Karpas-422 (cell line): ENCODE results near the gene SPATA31E1. TPM values are rescaled to one million over a fixed set of nuclear protein-coding genes. Genes with fewer than 3 reads are reported as not detected.
"Not testable (repeated sequence)": the region's sequence is repeated elsewhere in the genome, so short reads cannot be mapped to it uniquely, and the experiment has no call there.

ENCODE experiments used
- DNase-seq: peaks from one replicate; pipeline ENCODE4 v3.0.0-alpha.2; 2015
- H2AFZ ChIP-seq: fragments of 200-600 bp; sonication (generic); 2 replicates; pipeline ENCODE4 v1.6.1; 2014; ENCODE audit warnings: antibody characterized with exemption, low read length, mixed read lengths
- H3K27ac ChIP-seq: fragments of 200-600 bp; sonication (generic); 2 replicates; pipeline ENCODE4 v1.5.1; 2014; ENCODE audit warnings: mild to moderate bottlenecking, low read length, moderate library complexity
- H3K27me3 ChIP-seq: fragments of 200-600 bp; sonication (generic); 2 replicates; pipeline ENCODE4 v1.6.1; 2014; ENCODE audit warnings: low read length, mixed read lengths
- H3K36me3 ChIP-seq: fragments of 200-600 bp; sonication (generic); 2 replicates; pipeline ENCODE4 v1.6.1; 2014; ENCODE audit warnings: low read length, mixed read lengths; ENCODE audit not compliant: insufficient read depth
- H3K4me1 ChIP-seq: fragments of 200-600 bp; sonication (generic); 2 replicates; pipeline ENCODE4 v1.6.1; 2014; ENCODE audit warnings: mild to moderate bottlenecking, low read length, mixed read lengths
- H3K4me2 ChIP-seq: fragments of 200-600 bp; sonication (generic); 2 replicates; pipeline ENCODE4 v1.6.1; 2014; ENCODE audit warnings: low read length, low read depth, mild to moderate bottlenecking; ENCODE audit not compliant: poor library complexity, severe bottlenecking
- H3K4me3 ChIP-seq: fragments of 200-600 bp; sonication (generic); 2 replicates; pipeline ENCODE4 v1.5.1; 2014; ENCODE audit warnings: mild to moderate bottlenecking, antibody characterized with exemption, low read length, mixed read lengths
- H3K79me2 ChIP-seq: fragments of 200-600 bp; sonication (generic); 2 replicates; pipeline ENCODE4 v1.6.1; 2014; ENCODE audit warnings: mild to moderate bottlenecking, low read length, mixed read lengths
- H3K9ac ChIP-seq: fragments of 200-600 bp; sonication (generic); 2 replicates; pipeline ENCODE4 v1.6.0; 2014; ENCODE audit warnings: low read length
- H3K9me2 ChIP-seq: fragments of 200-600 bp; sonication (generic), shearing (Covaris generic); replicated peaks from 2 replicates; pipeline ENCODE4 v1.6.0; 2014; ENCODE audit warnings: mild to moderate bottlenecking, low read length, moderate library complexity; ENCODE audit not compliant: insufficient read depth
- H3K9me3 ChIP-seq: fragments of 300-700, 200-600 bp; sonication (generic); 2 replicates; pipeline ENCODE4 v1.6.1; 2014; ENCODE audit warnings: low read length, mixed read lengths
- H4K20me1 ChIP-seq: fragments of 200-600 bp; sonication (generic); 2 replicates; pipeline ENCODE4 v1.6.1; 2014; ENCODE audit warnings: mild to moderate bottlenecking, antibody characterized with exemption, low read length, low read depth; ENCODE audit not compliant: insufficient read depth
- total RNA-seq: library from RNA; depleted of rRNA; stranded (reverse); fragments of >200 nt; shearing (Covaris generic); gene quantifications from 2 replicates; pipeline ENCODE4 v1.2.3, GENCODE V29; 2014; ENCODE audit warnings: low replicate concordance

The SPATA31E1 gene
- total RNA-seq, 1 experiment from 2014 or later: not detected

DNA sequence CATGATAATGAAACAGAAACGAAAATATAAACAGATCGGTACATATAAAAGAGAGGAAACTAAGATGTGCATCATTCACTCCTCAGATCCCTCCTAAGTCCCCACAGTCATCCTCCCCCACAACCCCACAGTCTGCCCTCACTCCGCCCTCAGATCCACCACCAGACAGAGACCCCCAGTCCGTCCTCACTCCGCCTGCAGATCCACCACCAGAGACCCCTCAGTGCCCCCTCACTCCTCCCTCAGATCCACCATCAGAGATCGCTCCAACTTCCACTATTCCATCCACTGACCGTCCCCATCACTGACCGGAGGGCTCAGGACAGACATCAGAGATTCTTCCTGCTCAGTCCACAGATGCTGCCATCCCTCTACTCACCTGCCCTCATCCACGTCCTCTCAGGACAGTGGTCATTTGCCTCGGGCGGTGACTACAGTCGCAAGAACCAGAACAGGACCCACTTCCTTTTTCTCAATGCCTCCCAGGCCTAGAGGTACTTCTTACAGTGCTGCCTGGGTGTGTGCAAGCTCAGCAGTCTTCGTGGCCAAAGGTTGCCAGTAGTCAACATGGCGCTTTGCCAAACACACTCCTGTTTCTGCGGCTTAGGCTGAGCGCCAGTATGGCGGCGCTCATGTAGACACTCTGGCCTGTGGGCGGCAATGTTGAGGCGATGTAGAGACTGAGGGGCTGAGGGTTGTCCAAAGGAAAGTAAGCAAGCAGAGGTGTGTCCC lies 26.8 kb downstream of the SPATA31E1 start:
- Histone ChIP-seq H3K9me2 (no peaks in the 10 kb centered on the region), H3K9me3 (no peaks in the 10 kb centered on the region), H3K27ac (no peak overlapping the region), H3K79me2 (no peaks in the 10 kb centered on the region), H3K4me2 (no peak overlapping the region), H3K36me3 (no peaks in the 10 kb centered on the region), H4K20me1 (no peaks in the 10 kb centered on the region), H3K27me3 (no peaks in the 10 kb centered on the region), H3K4me3 (no peak overlapping the region), H2AFZ (no peak overlapping the region), H3K4me1 (no peaks in the 10 kb centered on the region), H3K9ac (no peak overlapping the region)
- DNase-seq: no peak

DNA sequence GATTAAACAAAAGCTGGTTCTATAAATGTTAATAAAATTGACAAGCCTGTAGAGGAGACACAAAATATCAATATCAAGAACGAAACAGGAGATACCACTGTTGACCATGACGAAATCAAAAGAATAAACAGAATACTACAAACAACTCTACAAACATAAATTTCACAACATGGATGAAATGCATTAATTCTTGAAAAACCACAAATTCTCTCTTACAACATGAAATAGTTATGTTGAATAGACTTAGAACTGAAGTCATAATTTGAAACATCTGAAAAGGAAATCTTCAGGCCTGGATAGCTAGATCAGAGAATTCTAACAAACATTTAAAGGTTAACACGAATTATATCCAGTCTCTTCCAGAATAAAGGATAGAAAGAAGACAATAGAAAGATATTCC lies 28.1 kb downstream of the SPATA31E1 start:
- no peaks in the 10 kb centered on the region for H3K36me3 ChIP-seq
- H3K4me2 ChIP-seq: no peak overlapping the region
- no peak overlapping the region for H2AFZ ChIP-seq
- H3K9me2 ChIP-seq: no peaks in the 10 kb centered on the region
- H3K27me3 ChIP-seq: no peaks in the 10 kb centered on the region
- no peak overlapping the region for H3K9ac ChIP-seq
- H3K4me1 ChIP-seq: no peaks in the 10 kb centered on the region
- no peak overlapping the region for H3K27ac ChIP-seq
- no peaks in the 10 kb centered on the region for H4K20me1 ChIP-seq
- H3K4me3 ChIP-seq: no peak overlapping the region
- no peaks in the 10 kb centered on the region for H3K79me2 ChIP-seq
- no peak for DNase-seq
- H3K9me3 ChIP-seq: no peaks in the 10 kb centered on the region

DNA sequence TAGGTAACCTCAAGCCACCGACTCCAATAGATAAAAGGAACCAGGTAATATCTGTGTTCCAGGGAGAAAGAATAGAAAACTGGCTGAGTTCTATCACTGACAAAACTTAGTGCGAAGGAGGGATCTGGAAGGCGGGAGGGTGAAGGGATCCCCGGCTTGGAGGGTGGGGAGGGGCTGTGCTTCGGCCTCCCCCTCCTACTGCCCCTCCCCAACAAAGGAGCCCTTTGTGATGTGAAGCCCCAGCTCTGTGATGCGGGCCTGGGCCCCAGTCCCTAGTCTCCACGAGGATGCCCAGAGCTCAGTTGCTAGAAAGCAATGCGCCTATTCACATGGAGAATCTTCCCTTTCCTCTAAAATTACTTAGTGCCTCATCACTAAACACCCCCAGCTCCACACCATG lies 35.0 kb downstream of the SPATA31E1 start, which contains the start of gene SPATA31C1:
Gene SPATA31C1 (plus strand): TSS at position 301 of the 400 bp plus-strand sequence.
- H3K36me3 ChIP-seq, H3K4me1 ChIP-seq, H4K20me1 ChIP-seq, H3K27ac ChIP-seq, H2AFZ ChIP-seq, H3K9ac ChIP-seq, H3K9me2 ChIP-seq, H3K9me3 ChIP-seq, H3K4me3 ChIP-seq, H3K79me2 ChIP-seq, H3K27me3 ChIP-seq, DNase-seq, H3K4me2 ChIP-seq: not testable (repeated sequence)

DNA sequence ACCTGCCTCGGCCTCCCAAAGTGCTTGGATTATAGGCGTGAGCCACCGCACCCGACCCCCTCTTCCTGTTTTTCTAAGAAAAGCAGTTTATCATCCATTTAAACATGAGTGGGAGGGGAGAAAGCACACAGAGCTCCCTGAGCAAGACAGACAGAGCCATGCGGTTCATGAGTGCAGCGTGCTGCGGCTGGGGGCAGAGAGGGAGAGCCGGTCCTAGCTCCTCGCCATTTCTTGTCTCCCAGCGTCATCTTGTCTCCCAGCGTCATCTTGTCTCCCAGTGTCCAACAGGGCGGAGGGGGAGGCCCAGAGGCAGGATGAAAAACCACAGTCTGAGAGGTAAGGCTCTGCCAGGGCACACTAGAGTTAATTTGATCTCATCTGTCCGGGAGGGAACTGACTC lies 36.3 kb downstream of the SPATA31E1 start:
- H3K9ac ChIP-seq, H3K4me2 ChIP-seq, H3K27me3 ChIP-seq, H3K79me2 ChIP-seq, H4K20me1 ChIP-seq, H3K9me3 ChIP-seq, H3K9me2 ChIP-seq, H3K4me3 ChIP-seq, H3K27ac ChIP-seq, H3K4me1 ChIP-seq, H3K36me3 ChIP-seq, DNase-seq, H2AFZ ChIP-seq: not testable (repeated sequence)

DNA sequence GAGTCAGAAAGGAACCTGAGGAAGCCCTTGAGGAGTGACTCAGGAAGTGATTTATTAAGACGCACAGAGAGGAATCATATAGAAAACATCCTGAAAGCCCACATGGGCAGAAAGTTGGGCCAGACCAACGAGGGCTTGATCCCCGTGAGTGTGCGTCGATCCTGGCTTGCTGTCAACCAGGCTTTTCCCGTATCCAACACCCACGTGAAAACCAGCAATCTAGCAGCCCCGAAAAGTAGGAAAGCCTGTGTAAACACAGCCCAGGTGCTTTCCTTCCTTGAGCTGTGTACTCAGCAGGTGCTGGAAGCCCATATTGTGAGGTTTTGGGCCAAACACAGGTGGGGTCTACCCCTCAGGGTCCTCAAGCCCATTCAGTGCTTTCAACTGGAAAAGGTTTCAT lies 38.9 kb downstream of the SPATA31E1 start:
- not testable (repeated sequence) for H3K27me3 ChIP-seq, H3K4me3 ChIP-seq, H3K9ac ChIP-seq, H3K79me2 ChIP-seq, DNase-seq, H3K9me3 ChIP-seq, H3K4me1 ChIP-seq, H3K9me2 ChIP-seq, H3K27ac ChIP-seq, H3K4me2 ChIP-seq, H2AFZ ChIP-seq, H3K36me3 ChIP-seq, H4K20me1 ChIP-seq

DNA sequence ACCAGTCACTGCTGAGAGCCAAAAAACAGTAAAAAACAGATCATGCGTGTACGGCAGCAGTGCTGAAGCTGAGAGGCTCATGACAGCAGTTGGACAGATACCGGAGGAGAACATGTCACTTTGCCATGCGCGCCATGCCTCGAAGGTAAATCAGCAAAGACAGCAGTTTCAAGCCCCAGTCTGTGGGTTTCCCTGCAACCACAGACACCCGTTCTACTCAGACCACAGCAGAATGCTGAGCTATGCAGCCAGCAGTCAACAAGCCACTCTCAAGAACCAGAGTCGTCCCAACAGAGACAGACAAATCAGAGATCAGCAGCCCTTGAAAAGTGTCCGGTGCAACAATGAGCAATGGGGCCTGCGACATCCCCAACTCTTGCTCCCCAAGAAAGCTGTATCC lies 40.3 kb downstream of the SPATA31E1 start:
- H3K4me1 ChIP-seq, H3K9me2 ChIP-seq, H3K4me3 ChIP-seq, H3K27me3 ChIP-seq, H3K9ac ChIP-seq, H3K36me3 ChIP-seq, H3K4me2 ChIP-seq, H3K79me2 ChIP-seq, H2AFZ ChIP-seq, H3K27ac ChIP-seq, DNase-seq, H3K9me3 ChIP-seq, H4K20me1 ChIP-seq: not testable (repeated sequence)

DNA sequence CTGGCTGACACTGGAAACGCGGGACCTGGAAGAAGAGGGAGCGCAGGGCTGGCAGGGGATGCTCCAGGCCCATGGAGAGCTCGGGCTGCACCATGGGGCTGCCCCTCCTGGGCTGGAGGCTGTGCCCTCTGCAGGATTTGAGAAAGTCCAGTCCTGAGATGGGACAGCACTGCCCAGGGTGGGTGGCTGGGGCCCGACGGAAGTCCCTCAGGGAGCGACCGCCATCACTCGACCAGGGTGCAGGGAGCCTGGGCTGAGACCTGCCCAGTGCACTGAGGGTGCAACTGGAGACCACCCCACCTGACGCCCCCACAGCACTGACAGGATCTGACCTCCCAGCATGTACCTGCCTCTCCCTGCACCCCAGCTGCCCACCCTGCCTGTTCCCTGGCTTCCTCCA lies 42.2 kb downstream of the SPATA31E1 start:
- not testable (repeated sequence) for H2AFZ ChIP-seq, H3K9me2 ChIP-seq, H3K27me3 ChIP-seq, H3K9me3 ChIP-seq, H3K4me1 ChIP-seq, H3K9ac ChIP-seq, H3K79me2 ChIP-seq, H3K27ac ChIP-seq, H4K20me1 ChIP-seq, H3K36me3 ChIP-seq, H3K4me2 ChIP-seq, DNase-seq, H3K4me3 ChIP-seq

DNA sequence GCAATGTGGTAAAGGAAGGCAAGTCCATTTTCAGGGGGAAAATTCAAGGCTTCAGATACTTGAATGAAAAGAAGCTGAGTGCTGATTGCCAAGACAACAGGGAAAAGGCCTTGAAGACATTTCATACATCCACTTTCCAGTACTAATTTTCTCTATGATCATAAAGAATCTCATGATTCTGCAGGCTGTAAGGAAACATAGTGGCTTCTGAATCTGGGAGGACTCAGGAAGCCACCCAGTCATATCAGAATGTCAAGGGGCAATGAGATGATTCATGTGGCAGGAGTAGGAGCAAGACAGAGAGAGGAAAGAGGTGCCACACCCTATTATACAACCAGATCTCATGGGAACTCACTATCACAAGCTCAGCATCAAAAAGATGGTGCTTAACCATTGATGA lies 46.5 kb downstream of the SPATA31E1 start:
- H3K4me3 ChIP-seq, H3K27me3 ChIP-seq, H3K9ac ChIP-seq, H3K4me1 ChIP-seq, H3K79me2 ChIP-seq, H4K20me1 ChIP-seq, H2AFZ ChIP-seq, DNase-seq, H3K4me2 ChIP-seq, H3K36me3 ChIP-seq, H3K27ac ChIP-seq, H3K9me2 ChIP-seq, H3K9me3 ChIP-seq: not testable (repeated sequence)

DNA sequence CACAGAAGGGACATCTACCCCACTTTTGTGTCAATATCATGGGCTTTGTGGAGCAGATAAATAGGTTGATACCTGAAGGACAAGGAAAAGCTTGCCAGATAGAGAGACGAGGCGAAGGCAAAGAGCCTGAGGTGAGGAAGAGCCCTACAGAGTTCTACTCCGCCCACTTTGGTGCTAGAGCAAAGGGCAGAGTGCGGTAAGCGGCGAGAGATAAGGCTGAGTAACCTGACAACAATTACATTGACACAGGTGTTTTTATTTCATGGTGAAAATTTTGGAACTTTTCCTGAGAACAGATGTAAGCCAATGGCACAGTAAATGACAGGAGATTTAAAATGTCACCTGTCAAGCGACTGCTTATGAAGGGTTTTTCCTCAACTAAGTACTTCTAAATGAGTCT lies 51.8 kb downstream of the SPATA31E1 start:
- not testable (repeated sequence) for H4K20me1 ChIP-seq, H3K4me1 ChIP-seq, H3K4me3 ChIP-seq, H3K36me3 ChIP-seq, H3K27ac ChIP-seq, H3K9me3 ChIP-seq, H3K27me3 ChIP-seq, H3K9ac ChIP-seq, H2AFZ ChIP-seq, DNase-seq, H3K9me2 ChIP-seq, H3K4me2 ChIP-seq, H3K79me2 ChIP-seq
